ENCODE data around the gene ZNF320. TPM values are rescaled to one million over a fixed set of nuclear protein-coding genes. Genes with fewer than 3 reads are reported as not detected.
A peak's percentile ranks its signal among the peaks of the same experiment; 100 is the strongest.
"Not testable (repeated sequence)": the region's sequence is repeated elsewhere in the genome, so short reads cannot be mapped to it uniquely, and the experiment has no call there.

The ZNF320 gene
- total RNA-seq, 2 donors from 2014 or later = 5.3 to 9.3 TPM

DNA sequence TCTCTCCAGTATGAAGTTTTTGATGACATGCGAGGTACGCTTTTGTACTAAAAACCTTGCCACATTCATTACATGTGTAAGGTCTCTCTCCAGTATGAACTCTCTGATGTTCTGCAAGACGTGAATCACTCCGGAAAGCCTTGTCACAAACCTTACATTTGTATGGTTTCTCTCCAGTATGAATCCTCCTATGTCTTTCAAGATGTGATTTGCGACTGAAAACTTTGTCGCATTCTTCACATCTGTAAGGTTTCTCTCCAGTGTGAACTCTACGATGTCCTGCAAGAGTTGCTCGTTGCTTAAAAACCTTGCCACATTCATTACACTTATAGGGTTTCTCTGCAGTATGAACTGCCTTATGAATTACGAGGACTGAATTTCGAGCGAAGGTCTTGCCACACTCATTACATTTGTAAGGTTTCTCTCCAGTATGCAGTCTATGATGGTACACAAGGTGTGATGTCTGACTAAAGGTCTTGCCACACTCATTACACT lies 16.5 kb downstream of the ZNF320 start:
- H3K36me3 ChIP-seq = peaks cover 57% of the 10 kb centered on the region
- no peak for DNase-seq (ENCODE audit: low spot score)
- no peaks in the 10 kb centered on the region for H3K27me3 ChIP-seq
- peaks cover 4 to 29% of the 10 kb centered on the region in 2 donors for H3K9me3 ChIP-seq
- H3K27ac ChIP-seq = no peak overlapping the region
- H3K4me1 ChIP-seq = no peaks in the 10 kb centered on the region
- no peak overlapping the region for H3K4me3 ChIP-seq
- TF ChIP-seq, protein P1, sequence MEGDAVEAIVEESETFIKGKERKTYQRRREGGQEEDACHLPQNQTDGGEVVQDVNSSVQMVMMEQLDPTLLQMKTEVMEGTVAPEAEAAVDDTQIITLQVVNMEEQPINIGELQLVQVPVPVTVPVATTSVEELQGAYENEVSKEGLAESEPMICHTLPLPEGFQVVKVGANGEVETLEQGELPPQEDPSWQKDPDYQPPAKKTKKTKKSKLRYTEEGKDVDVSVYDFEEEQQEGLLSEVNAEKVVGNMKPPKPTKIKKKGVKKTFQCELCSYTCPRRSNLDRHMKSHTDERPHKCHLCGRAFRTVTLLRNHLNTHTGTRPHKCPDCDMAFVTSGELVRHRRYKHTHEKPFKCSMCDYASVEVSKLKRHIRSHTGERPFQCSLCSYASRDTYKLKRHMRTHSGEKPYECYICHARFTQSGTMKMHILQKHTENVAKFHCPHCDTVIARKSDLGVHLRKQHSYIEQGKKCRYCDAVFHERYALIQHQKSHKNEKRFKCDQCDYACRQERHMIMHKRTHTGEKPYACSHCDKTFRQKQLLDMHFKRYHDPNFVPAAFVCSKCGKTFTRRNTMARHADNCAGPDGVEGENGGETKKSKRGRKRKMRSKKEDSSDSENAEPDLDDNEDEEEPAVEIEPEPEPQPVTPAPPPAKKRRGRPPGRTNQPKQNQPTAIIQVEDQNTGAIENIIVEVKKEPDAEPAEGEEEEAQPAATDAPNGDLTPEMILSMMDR (IDR thresholded peaks at IDR 0.05) = no peak

DNA sequence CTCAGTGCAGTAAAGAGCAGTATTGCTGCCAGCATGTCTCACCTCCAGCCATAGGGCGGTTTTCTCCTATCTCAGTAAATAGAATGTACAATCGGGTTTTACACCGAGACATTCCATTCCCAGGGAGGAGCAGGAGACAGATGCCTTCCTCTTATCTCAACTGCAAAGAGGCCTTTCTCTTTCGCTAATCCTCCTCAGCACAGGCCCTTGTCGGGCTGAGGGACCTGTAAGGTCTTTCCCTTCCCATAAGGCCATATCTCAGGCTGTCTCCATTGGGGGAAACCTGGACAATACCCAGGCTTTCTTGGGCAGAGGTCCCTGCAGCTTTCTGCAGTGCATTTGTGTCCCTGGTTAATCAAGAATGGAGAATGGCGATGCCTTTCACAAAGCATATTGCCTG lies 24.4 kb downstream of the ZNF320 start:
- H3K27ac ChIP-seq; H3K4me1 ChIP-seq; H3K9me3 ChIP-seq; H3K27me3 ChIP-seq; DNase-seq (ENCODE audit: low spot score); H3K36me3 ChIP-seq; H3K4me3 ChIP-seq: not testable (repeated sequence)

DNA sequence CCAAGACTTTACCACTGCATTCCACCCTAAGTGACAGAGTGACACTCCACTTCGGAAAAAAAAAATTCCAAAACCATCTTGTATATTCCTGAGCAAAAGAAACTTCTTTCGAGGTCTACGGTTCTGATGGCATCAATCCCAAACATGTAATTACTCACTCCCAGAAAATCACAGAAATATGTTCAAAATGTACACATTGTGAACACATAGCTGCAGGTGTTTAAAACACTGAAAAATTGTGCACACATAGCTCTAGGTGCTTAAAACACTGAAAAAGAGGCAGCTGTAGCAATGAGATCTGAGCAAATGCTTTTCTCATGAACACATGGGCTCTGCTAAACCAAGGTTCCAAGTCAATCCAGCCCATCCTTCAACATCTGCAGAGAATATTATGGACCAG lies 26.0 kb downstream of the ZNF320 start:
- no peak for DNase-seq (ENCODE audit: low spot score)
- H3K4me1 ChIP-seq = no peaks in the 10 kb centered on the region
- no peaks in the 10 kb centered on the region for H3K27me3 ChIP-seq
- H3K27ac ChIP-seq = no peak overlapping the region
- H3K4me3 ChIP-seq = no peak overlapping the region
- H3K36me3 ChIP-seq = no peaks in the 10 kb centered on the region
- TF ChIP-seq, protein P1 (IDR thresholded peaks at IDR 0.05) = no peak
- no peaks in the 10 kb centered on the region for H3K9me3 ChIP-seq

DNA sequence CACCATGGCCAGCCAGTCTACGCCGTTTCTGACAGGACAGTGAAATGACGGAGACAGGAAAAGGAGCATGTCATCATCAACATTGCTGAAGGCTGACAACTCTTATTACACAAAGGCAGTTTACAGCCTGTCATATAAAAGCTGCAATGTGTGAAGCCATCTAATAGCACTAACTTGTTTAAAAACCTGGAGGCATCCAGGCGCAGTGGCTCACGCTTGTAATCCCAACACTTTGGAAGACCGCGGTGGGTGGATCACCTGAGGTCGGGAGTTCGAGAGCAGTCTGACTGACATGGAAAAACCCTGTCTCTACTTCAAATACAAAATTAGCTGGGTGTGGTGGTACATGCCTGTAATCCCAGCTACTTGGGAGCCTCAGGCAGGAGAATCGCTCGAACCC lies 29.4 kb downstream of the ZNF320 start:
- not testable (repeated sequence) for H3K27ac ChIP-seq; H3K36me3 ChIP-seq; H3K4me1 ChIP-seq; H3K4me3 ChIP-seq; DNase-seq (ENCODE audit: low spot score); H3K27me3 ChIP-seq; H3K9me3 ChIP-seq

DNA sequence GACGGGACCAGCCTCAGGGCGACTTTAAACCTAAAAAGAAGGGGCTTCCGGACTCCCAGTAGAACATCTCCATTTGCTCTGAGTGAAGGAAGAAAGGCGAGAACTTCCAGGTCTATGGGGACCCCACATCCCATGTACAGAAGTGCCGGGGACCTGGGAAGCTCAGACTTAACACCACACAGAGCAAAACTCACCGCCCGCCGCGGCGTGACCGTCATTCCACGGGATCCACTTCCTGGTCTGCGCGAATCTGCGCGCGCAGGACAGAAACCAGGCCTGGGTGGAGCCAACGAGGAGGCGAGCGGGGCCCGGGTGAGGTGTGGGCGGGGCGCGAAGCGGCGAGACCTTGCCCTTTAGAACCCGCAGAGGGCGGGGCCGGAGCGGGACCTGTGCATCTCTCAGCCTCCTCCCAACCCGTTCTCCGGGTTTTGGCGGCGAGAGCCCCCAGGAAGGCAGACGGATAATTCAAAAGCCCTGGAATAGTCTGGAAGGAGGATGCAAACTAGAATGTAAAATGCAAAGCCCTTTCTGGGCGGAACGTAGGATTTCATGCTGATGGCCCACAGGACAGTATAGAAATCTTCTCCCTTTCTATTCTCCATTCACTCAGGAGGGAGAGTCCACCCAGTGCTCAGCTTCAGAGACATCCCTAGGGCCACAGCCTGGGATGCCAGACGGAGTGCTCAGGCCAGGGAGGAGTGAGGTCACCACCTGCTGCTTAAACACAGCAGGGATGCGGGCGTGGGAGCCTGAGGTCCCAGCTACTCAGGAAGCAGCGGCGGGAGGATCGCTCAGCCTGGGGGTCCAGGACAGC lies 39.9 kb downstream of the ZNF320 start, which contains the start of gene ZNF468:
ZNF468 (minus strand) TSS at position 242 of the 814 bp plus-strand sequence. CDS start 3,347 bp downstream, outside the sequence.
- Histone ChIP-seq H3K4me3 (peak within 1 kb of the TSS; percentile 66 to 69), H3K36me3 (peaks cover 16% of the 10 kb centered on the region), H3K27ac (peak within 1 kb of the TSS; percentile 31 to 49)
- DNase-seq (ENCODE audit: low spot score) = peak; percentile 76
- not testable (repeated sequence) for H3K27me3 ChIP-seq, H3K4me1 ChIP-seq, H3K9me3 ChIP-seq

DNA sequence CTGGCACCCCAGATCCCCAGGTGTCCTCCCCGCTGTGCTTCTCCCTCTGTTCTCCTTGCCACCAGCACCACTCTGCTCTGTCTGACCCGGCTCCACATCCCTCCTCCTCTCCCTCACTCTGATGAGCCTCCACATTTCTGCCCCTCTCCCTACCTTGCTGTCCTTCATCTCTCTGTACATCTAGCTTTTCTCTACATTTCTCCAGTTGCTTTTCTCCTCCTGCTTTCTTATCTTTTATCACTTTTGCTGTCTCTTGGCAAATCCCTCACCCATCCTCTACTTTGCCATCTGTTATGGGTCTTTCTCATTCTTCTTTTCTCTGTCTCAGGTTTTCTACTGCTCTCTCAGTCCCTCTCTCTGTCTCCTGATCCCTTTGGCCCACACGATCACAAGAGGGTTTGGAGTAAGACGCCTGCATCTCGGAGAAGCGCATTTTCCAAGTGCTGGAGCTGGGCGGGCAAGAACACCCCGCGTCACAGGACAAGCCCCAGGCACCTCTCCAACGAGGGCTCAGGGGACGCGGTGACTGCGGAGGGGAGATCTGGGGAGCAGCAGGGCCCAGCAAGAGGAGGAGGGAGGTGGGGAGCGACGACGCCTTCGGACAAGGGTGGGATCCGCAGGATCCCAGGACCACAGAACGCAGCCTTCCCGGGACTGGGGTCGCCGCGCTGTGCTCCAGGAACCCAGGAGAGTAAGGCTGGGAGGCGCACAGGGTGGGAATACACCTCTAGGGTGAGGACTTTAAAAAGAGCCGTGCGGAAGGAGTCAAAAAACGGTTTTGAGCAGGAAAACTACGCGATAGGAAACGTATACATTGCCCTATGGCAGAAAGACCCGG lies 40.7 kb downstream of the ZNF320 start:
- DNase-seq (ENCODE audit: low spot score); H3K27me3 ChIP-seq; H3K4me1 ChIP-seq; H3K9me3 ChIP-seq: not testable (repeated sequence)
- H3K36me3 ChIP-seq = peaks cover 18% of the 10 kb centered on the region
- peak overlapping the region; percentile 11 to 31 for H3K27ac ChIP-seq
- H3K4me3 ChIP-seq = peak overlapping the region; percentile 66 to 69

Other genes starting within 250 kb of the ZNF320 start
- gene ZNF611, start 162.6 kb downstream of the ZNF320 start, total RNA-seq = 1 to 10 TPM; 4.0 to 6.6 TPM
- gene ZNF600, start 110.8 kb downstream of the ZNF320 start, total RNA-seq = 1 to 10 TPM; 1.3 to 2.4 TPM
- 1 to 10 TPM; 4.4 to 8.1 TPM for gene ZNF28, start 76.0 kb downstream of the ZNF320 start, total RNA-seq
- gene ZNF468, start 40.0 kb downstream of the ZNF320 start, total RNA-seq = 10 to 100 TPM in 1 of 2 donors, 1 to 10 TPM in 1; 7.1 to 13.8 TPM
- 1 to 10 TPM in 1 of 2 donors, under 1 TPM in 1; 0.74 to 1.3 TPM for gene ZNF888, start 25.8 kb upstream of the ZNF320 start, total RNA-seq
- 1 to 10 TPM; 3.9 to 5.5 TPM for gene ZNF816, start 65.2 kb upstream of the ZNF320 start, total RNA-seq
- not detected for gene ERVV-1, start 116.3 kb upstream of the ZNF320 start, total RNA-seq
- gene ERVV-2, start 147.1 kb upstream of the ZNF320 start, total RNA-seq = not detected
- 10 to 100 TPM; 16.6 to 19.2 TPM for gene ZNF160, start 205.8 kb upstream of the ZNF320 start, total RNA-seq
- 10 to 100 TPM; 14.1 to 24.7 TPM for gene ZNF415, start 235.3 kb upstream of the ZNF320 start, total RNA-seq

Measured in right atrium auricular region (tissue), 2 donors.